Liver (tissue), 9 donors: Measurements from ENCODE around the gene PON3. TPM values are rescaled to one million over a fixed set of nuclear protein-coding genes. Genes with fewer than 3 reads are reported as not detected.

Source experiments
- DNase-seq: peaks from one replicate; pipeline ENCODE4 v3.0.0-alpha.2; 2017; ENCODE audit warnings: low spot score
- H3K27ac ChIP-seq, 2 donors: one replicate each; pipeline ENCODE4 v1.7.0; 2013; ENCODE audit warnings: inconsistent platforms in 2 of 2, low read length in 2 of 2, control low read depth in 1 of 2, low read depth in 1 of 2, mild to moderate bottlenecking in 1 of 2
- H3K27me3 ChIP-seq, 4 donors: one replicate each; pipeline versions ENCODE4 v1.6.1 to v1.7.0; 2013; ENCODE audit warnings: low read length in 3 of 4, inconsistent platforms in 1 of 4, mild to moderate bottlenecking in 1 of 4, moderate library complexity in 1 of 4; ENCODE audit not compliant: control insufficient read depth in 4 of 4, insufficient read depth in 4 of 4
- H3K36me3 ChIP-seq, 4 donors: one replicate each; pipeline versions ENCODE4 v1.6.1 to v1.7.0; 2013; ENCODE audit warnings: low read length in 3 of 4, mild to moderate bottlenecking in 3 of 4, low read depth in 1 of 4, moderate library complexity in 1 of 4; ENCODE audit not compliant: control insufficient read depth in 4 of 4, insufficient read depth in 3 of 4
- H3K4me1 ChIP-seq, 4 donors: one replicate each; pipeline versions ENCODE4 v1.6.1 to v1.7.0; 2013; ENCODE audit warnings: low read length in 3 of 4, mild to moderate bottlenecking in 3 of 4, moderate library complexity in 1 of 4; ENCODE audit not compliant: control insufficient read depth in 4 of 4, insufficient read depth in 4 of 4
- H3K4me3 ChIP-seq, 3 donors: one replicate each; pipeline versions ENCODE4 v1.6.1 to v1.7.0; 2013; ENCODE audit warnings: low read length in 3 of 3, control low read depth in 1 of 3, low read depth in 1 of 3, mild to moderate bottlenecking in 1 of 3
- H3K9ac ChIP-seq, 2 donors: one replicate each; pipeline ENCODE4 v1.7.0; 2013; ENCODE audit warnings: low read length in 2 of 2, mild to moderate bottlenecking in 2 of 2, moderate library complexity in 2 of 2, control low read depth in 1 of 2, low read depth in 1 of 2
- H3K9me3 ChIP-seq, 4 donors: one replicate each; pipeline versions ENCODE4 v1.6.1 to v1.7.0; 2013; ENCODE audit warnings: low read length in 3 of 4; ENCODE audit not compliant: control insufficient read depth in 4 of 4
- ATF3 ChIP-seq: IDR thresholded peaks from 2 replicates; pipeline ENCODE4 v1.6.1; 2016; ENCODE audit warnings: antibody characterized with exemption
- CTCF ChIP-seq: fragments of 150-350 bp; IDR thresholded peaks from 2 replicates; pipeline ENCODE4 v1.5.1; 2017; ENCODE audit warnings: improper control_type of control experiment, low read depth, low read length; ENCODE audit not compliant: missing input control
- EGR1 ChIP-seq, 2 donors: IDR thresholded peaks; 2 replicates each; pipeline ENCODE4 v1.6.1; 2016 to 2018; ENCODE audit warnings: antibody characterized with exemption in 2 of 2, low read depth in 2 of 2
- FOXA1 ChIP-seq: IDR thresholded peaks from 2 replicates; pipeline ENCODE4 v1.6.1; 2016; ENCODE audit warnings: antibody characterized with exemption
- FOXA2 ChIP-seq: IDR thresholded peaks from 2 replicates; pipeline ENCODE4 v1.6.1; 2016; ENCODE audit warnings: antibody characterized with exemption
- GABPA ChIP-seq, 2 donors: IDR thresholded peaks in 1 of 2; conservative IDR thresholded peaks in 1 of 2; 2 replicates each; pipeline ENCODE4 v1.6.1; 2016; ENCODE audit warnings: antibody characterized with exemption in 2 of 2, mild to moderate bottlenecking in 1 of 2, moderate library complexity in 1 of 2
- HNF4A ChIP-seq, 2 donors: conservative IDR thresholded peaks; 2 replicates each; pipeline ENCODE4 v1.6.1; 2016; ENCODE audit warnings: antibody characterized with exemption in 2 of 2, mild to moderate bottlenecking in 2 of 2
- HNF4G ChIP-seq: IDR thresholded peaks from 2 replicates; pipeline ENCODE4 v1.6.1; 2016; ENCODE audit warnings: antibody characterized with exemption
- JUND ChIP-seq, 2 donors: IDR thresholded peaks; 2 replicates each; pipeline ENCODE4 v1.6.1; 2016; ENCODE audit warnings: antibody characterized with exemption in 2 of 2
- MAX ChIP-seq: IDR thresholded peaks from 2 replicates; pipeline ENCODE4 v1.6.1; 2016; ENCODE audit warnings: antibody characterized with exemption
- NR2F2 ChIP-seq: IDR thresholded peaks from 2 replicates; pipeline ENCODE4 v1.6.1; 2016; ENCODE audit warnings: antibody characterized with exemption
- RAD21 ChIP-seq, 2 donors: IDR thresholded peaks; 2 replicates each; pipeline ENCODE4 v1.6.1; 2016; ENCODE audit warnings: antibody characterized with exemption in 2 of 2, mild to moderate bottlenecking in 2 of 2
- REST ChIP-seq: IDR thresholded peaks from 2 replicates; pipeline ENCODE4 v1.6.1; 2016; ENCODE audit warnings: antibody characterized with exemption, mild to moderate bottlenecking
- RXRA ChIP-seq, 2 donors: IDR thresholded peaks; 2 replicates each; pipeline ENCODE4 v1.6.1; 2017 to 2018; ENCODE audit warnings: antibody characterized with exemption in 2 of 2, mild to moderate bottlenecking in 1 of 2
- SP1 ChIP-seq: IDR thresholded peaks from 2 replicates; pipeline ENCODE4 v1.6.1; 2018; ENCODE audit warnings: antibody characterized with exemption, mild to moderate bottlenecking
- TAF1 ChIP-seq: conservative IDR thresholded peaks from 2 replicates; pipeline ENCODE4 v1.6.1; 2016; ENCODE audit warnings: antibody characterized with exemption, mild to moderate bottlenecking
- YY1 ChIP-seq: IDR thresholded peaks from 2 replicates; pipeline ENCODE4 v1.6.1; 2016; ENCODE audit warnings: antibody characterized with exemption, mild to moderate bottlenecking
- ZBTB33 ChIP-seq: IDR thresholded peaks from 2 replicates; pipeline ENCODE4 v1.6.1; 2016; ENCODE audit warnings: antibody characterized with exemption
- WGBS: extraction: QIAGEN DNeasy Blood & Tissue Kit; methylation state at CpG from one replicate; pipeline ENCODE4 v1.1.7; 2013; 5-methylcytosine and 5-hydroxymethylcytosine counted together
- polyA plus RNA-seq, 2 donors: library from polyadenylated mRNA; stranded (reverse) in 1 of 2; unstranded in 1 of 2; fragments of 200-250 nt in 1 of 2; fragments of >200 nt in 1 of 2; fragmentation: Nextera tagmentation in 1 of 2; extraction: Ambion mirVana in 1 of 2; gene quantifications; one replicate each; pipeline versions ENCODE4 v1.2.1 to v1.2.3, GENCODE V29; 2013 to 2015
- total RNA-seq, 2 donors: library from RNA; depleted of rRNA; stranded (reverse); fragments of >200 nt; gene quantifications; one replicate each; pipeline ENCODE4 v1.2.3, GENCODE V29; 2014
- donor health status: healthy.
- donor health status: healthy.
- donor health status: healthy.
- donor health status: healthy.
- donor health status: healthy.

Gene PON3
- total and polyA plus RNA-seq, 4 donors, result 60.0 to 476 (median 247) TPM

- no peak for DNase-seq
- peaks cover 1 to 24% (median 8%) of the 10 kb centered on the region in 4 donors for H3K36me3 ChIP-seq
- no peaks in the 10 kb centered on the region for H3K27me3 ChIP-seq
- TF ChIP-seq ZBTB33 (no peak), REST (no peak), NR2F2 (no peak), CTCF (no peak), HNF4G (no peak), RAD21 (IDR thresholded peaks at IDR 0.05) (no peak), GABPA (IDR thresholded peaks at IDR 0.05 in 1 of 2, conservative IDR thresholded peaks at IDR 0.05 in 1 of 2) (no peak), EGR1 (IDR thresholded peaks at IDR 0.05; ENCODE audit: low read depth in 2 of 2) (no peak), TAF1 (no peak), SP1 (no peak), JUND (IDR thresholded peaks at IDR 0.05) (no peak), FOXA1 (no peak), RXRA (IDR thresholded peaks at IDR 0.05) (no peak), MAX (no peak), YY1 (no peak), ATF3 (no peak), HNF4A (conservative IDR thresholded peaks at IDR 0.05) (no peak)
- H3K4me1 ChIP-seq, result peaks cover 2 to 46% (median 38%) of the 10 kb centered on the region in 4 donors
- H3K9ac ChIP-seq, result no peak overlapping the region
- no peak overlapping the region for H3K4me3 ChIP-seq
- 62% methylated on average over 2 of the region's 2 CpGs for WGBS
- H3K27ac ChIP-seq, result no peak overlapping the region
- no peaks in the 10 kb centered on the region for H3K9me3 ChIP-seq
Measured at GRCh38 chr7:95316588-95316987, 79.6 kb downstream of the PON3 start.

- Histone ChIP-seq H3K27me3 (no peaks in the 10 kb centered on the region), H3K4me3 (no peak overlapping the region), H3K9ac (no peak overlapping the region), H3K27ac (no peak overlapping the region), H3K9me3 (no peaks in the 10 kb centered on the region), H3K4me1 (peaks cover 0 to 17% (median 9%) of the 10 kb centered on the region in 4 donors), H3K36me3 (peaks cover 4 to 55% (median 13%) of the 10 kb centered on the region in 4 donors)
- TF ChIP-seq HNF4A (conservative IDR thresholded peaks at IDR 0.05) (no peak), REST (no peak), FOXA2 (no peak), TAF1 (no peak), RAD21 (IDR thresholded peaks at IDR 0.05) (no peak), RXRA (IDR thresholded peaks at IDR 0.05) (no peak), ZBTB33 (no peak), JUND (IDR thresholded peaks at IDR 0.05) (no peak)
- 96% methylated on average over 4 of the region's 4 CpGs for WGBS
- DNase-seq, result no peak
Measured at GRCh38 chr7:95312561-95312960, 83.6 kb downstream of the PON3 start.
